NCI-H526 treated with DMSO at 0.1 percent for 48 hours (cell line): ENCODE results near the gene SUGCT.

ENCODE experiments used
- DNase-seq: peaks from one replicate; lab custom pipeline; 2025; lab: John Stamatoyannopoulos, UW

SUGCT gene

DNA sequence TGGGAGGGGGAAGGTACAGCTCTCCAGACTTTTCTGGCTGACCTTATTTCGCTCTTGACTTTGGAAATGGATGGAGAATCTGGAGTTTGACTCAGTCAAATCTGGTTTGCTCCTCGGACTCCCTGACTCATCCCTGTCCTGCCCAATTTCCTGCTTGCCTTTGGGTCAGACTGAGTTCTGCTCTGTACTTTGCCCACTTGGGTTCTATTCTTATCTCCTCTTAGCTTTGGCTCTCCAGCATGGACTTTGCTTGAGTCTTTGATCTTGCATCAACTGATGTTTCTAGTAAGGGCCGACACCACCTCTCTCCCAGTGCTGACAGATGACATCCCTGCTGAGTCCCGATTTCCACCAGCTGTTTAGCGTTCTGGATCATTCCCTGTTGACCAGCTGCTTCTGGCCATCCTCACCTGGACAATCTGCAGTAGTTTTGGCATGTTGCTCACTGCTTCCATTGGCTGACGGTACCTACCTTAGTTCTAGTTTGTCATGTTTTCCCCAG is 335.3 kb downstream of the SUGCT start:
- no peak for DNase-seq

DNA sequence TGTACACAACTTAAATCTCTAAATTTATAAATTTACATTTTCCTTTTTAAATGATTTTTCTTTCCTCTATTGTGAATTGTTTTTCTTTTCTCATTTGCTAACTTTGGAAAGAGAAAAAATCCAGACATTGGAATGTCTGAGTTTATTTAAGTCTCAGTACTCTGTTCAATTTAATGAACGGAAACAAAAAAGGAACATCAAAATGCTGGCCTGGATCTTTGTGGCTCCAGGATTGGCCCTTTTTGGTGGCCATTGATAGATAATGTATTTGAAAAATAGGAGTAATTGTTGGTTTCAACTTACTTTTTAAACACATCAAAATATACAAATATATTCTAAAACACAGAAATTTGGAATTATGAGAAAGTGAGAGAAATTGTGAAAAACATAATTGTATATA is 336.0 kb downstream of the SUGCT start:
- no peak for DNase-seq

GRCh38 chr7:40471891-40472290 is 337.1 kb downstream of the SUGCT start:
- DNase-seq: no peak

- DNase-seq: no peak
Measured at GRCh38 chr7:40474790-40475680, 340.2 kb downstream of the SUGCT start.

- no peak for DNase-seq
Measured at GRCh38 chr7:40475681-40475982, 340.8 kb downstream of the SUGCT start.

DNA sequence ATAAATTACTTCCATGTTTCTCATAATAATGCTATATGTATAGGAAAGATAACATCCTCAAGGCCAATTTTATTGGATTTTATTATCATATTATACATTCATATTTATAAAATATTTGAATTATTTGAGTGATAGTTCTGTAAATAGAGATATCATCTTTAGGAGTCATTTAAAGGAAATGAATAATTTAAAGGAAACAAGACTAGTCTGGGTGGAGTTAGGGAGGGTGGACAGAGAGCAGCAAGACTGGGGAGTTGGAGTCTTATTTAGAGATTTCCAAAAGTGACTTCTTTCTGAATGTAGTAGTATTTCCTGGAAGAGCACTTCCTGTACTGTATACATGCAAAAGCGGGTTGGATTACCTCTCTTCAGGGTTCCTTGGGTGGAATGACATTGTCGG is 342.3 kb downstream of the SUGCT start:
- DNase-seq: no peak

GRCh38 chr7:40482845-40483244 is 348.0 kb downstream of the SUGCT start:
- no peak for DNase-seq

DNA sequence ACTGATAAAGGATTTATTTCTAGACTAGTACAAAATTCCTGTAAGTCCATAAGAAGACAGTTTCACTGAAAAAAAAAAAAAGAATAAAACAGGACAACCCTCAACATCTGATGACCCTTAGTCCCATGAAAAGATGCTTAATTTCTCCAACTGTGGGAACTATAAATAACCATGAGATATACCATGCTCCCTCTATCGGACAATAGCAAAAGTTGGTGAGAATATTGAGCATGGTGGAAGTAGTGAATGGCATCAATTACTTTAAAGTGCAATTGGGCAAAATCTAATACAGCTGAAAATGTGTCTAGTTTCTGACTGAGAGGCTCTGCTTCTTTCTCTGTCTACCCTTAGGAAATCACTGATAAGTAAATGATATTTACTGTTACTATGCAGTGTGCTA is 348.8 kb downstream of the SUGCT start:
- DNase-seq: no peak

DNA sequence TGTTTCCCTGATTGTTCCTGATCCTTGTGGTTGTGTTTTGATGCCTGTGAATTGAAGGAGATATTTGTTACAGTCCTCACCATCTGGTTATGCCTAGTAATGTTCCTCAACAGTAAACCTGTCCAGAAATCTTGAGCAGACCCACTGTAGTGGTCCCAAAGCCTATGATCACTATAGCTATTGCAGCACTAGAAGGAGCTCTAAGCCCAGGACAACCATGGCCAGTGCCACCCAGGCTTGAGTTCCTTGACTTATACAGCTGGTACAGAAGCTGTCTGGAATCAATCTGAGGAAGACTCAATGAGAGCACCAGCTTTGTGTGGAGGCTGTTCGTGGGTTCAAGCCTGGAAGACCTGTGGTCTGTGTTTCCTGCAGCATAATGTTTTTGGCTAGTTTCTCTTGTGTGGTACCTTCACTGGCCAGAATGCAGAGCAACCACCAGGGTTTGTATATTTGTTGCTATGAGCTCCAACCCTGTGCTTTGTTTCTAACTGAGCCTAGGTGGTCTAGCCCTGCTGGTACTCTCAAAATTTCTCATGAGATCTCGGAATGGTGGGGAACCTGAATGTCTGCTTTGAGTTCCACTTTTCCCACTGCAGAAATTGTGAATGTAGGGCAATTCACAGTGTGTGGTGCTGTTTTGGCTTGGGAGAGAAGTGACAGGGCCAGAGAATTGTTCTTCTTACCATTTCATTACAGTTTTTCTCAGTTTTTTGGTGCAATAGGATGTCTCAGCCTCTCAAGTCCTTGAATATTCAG is 355.2 kb downstream of the SUGCT start:
- DNase-seq: no peak

- DNase-seq: no peak
Measured at GRCh38 chr7:40490603-40490924, 355.8 kb downstream of the SUGCT start.

DNA sequence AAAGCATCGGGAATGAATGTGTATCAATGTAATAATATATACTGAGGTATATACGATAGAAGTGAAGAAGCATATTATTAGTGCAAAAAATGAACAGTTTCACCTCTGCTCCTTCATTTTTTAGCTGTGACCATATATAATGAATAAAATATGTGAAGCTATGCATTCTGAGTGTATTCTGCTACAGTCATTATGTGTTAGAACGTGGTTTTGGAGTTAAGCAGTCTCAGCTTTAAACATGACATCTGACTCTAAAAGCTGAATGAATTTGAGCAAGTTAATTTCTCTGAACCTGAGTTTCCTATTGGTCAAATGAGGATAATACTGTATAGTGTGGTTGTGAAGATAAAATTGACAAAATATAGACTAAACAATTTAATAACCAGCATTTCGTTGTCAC is 358.1 kb downstream of the SUGCT start:
- no peak for DNase-seq

DNA sequence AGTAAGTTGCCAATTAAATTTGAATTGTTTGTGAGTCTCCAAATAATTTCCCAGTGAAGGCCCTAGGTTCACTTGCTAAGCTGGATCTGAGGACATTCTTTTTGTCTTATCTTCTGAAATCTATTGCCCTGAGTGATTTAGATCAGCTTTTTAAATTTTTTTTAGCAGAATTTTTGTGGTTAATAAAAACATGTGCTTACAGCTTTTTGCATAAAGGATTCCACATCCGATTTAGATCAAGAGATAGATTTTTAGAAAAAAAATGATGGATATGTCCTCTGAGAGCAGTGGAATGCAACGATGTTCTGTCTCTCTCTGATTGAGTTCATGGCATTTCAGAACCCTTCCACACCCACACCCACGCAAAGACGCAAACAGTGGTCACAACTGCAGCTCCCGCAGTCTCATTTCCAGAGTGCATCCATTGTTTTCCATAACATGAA is 358.8 kb downstream of the SUGCT start:
- DNase-seq: no peak

DNA sequence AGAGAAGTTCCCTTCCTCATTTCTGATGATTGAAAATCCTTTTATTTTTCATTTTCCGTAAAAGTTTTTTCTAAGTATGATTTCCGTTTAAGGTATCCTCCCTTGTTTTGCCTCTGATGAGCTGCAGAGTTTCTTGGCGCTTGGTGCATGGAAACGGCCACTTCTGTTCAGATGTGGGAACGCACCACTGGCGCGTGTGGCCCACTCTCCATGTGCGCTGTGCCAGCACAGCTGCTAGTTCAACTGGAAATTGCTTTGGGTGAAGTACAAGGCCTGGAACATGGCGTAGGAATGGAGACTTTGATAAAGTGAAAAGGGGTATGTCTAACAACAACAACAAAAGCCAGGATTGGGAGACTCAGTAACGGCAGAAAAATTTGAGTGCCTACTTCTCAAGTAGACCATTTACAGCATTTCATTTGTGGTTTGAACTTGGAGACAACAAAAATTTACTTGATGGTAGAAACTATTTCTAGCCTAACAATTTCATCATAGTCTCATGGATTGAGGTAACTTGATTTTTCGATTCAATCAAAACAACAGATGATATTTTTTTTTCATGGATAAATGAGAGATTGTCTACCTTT is 364.2 kb downstream of the SUGCT start:
- DNase-seq: no peak

DNA sequence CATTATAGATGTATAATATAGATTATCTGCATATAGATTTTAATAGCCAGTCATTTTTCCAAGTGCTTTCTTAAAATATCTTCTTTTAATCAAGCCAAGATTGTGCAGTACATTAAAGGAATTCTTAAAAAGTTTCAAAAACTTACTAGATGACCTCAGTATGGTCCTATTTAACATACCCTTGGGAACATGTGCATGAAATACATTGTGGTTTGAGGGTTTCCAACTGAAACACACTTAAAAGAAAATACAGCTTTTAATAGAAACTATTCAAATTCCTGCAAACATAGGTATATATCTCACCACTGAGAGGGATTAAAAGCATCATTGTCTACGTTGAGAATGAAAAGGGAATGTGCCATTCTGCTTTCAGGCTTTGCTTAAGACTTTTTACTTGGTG is 364.9 kb downstream of the SUGCT start:
- DNase-seq: no peak

DNA sequence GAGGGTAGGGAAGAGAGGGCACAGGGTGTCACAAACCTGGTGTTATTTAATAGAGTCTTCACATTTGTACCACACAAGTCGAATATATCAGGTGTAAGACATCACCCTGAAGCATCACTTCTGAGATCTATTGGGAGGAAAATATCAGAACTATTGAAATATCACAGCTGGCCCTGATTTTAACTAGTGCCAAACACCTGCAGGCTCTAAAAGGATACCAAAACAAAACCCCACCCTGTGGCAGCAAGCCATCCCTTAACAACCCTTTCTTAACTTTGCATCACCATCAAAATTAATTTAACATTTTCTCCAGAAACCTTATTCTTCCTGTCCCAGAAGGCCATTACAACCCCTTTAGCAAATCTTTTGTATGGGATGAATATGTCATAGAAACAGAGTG is 365.4 kb downstream of the SUGCT start:
- no peak for DNase-seq

GRCh38 chr7:40502359-40502758 is 367.6 kb downstream of the SUGCT start:
- no peak for DNase-seq

DNA sequence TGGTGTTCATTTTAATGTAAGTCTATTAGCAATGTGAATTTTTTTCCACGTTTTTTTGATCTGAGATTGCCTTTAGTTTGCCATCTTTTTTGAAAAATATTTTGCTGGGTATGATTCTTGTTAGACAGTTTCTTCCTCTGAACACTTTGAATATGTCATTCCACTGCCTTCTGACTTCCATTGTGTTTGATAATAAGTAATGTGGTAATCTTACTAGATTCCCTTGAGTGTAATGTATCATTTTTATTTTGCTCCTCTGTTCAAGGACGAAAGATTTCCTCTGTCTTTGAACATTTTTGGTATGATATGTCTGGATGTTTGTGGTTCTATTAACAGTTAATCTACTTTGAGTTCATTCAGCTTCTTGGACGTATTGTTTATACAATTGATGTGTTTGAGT is 371.4 kb downstream of the SUGCT start:
- DNase-seq: no peak

DNA sequence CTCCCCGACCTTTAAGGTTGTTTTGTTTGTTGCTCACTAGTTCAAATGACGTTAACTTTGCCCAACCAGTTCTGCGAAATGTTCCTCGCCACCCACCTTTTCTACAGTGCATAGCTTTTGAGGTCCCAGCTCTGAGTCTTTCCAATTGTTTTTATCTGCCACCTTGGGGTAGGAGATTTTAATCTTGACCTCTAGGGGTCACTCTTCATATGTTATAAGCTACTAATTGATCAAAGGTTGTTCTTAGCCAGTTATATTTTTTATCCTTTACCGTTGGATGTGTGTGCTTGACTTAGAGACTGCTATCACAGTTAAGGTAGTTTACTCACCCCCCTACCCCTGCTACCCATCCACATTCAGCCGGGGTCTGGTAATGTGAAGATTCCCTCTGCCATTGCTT is 372.4 kb downstream of the SUGCT start:
- no peak for DNase-seq

DNA sequence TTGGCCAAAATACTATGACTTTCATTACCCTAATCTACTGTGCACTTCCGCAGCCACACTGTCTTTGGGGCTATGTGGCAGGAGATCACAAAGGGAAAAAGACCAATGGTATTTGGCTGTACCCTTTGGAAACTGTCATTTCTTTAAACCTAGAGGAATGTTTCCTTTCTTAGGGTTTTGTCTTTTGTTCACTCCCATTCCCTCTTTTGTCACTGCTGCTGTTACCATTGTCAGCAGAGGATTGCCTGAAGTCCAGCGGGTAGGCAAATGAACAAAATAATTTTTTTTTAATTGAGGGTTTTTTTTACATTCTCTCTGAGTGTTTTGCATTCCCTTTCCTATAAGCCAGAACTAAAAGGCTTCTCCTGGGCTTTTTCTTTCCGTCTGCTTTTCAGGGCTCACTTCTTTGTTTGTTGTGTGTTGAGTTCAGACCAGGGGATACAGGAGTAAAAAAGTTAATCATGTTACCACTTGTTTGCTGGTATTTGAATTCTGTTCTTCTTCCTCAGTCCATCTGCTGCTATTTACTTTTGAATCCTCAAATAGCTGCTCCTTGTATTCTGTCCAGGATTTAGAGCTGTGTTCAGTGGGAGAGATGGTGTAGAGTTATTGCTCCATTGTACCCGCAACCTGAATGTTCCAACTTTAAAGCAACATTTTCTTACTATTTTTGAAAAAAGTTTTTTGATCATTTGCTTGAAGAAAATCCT is 374.6 kb downstream of the SUGCT start:
- no peak for DNase-seq

- no peak for DNase-seq
Measured at GRCh38 chr7:40516376-40516775, 381.6 kb downstream of the SUGCT start.

GRCh38 chr7:40519009-40519408 is 384.2 kb downstream of the SUGCT start:
- DNase-seq: no peak

DNA sequence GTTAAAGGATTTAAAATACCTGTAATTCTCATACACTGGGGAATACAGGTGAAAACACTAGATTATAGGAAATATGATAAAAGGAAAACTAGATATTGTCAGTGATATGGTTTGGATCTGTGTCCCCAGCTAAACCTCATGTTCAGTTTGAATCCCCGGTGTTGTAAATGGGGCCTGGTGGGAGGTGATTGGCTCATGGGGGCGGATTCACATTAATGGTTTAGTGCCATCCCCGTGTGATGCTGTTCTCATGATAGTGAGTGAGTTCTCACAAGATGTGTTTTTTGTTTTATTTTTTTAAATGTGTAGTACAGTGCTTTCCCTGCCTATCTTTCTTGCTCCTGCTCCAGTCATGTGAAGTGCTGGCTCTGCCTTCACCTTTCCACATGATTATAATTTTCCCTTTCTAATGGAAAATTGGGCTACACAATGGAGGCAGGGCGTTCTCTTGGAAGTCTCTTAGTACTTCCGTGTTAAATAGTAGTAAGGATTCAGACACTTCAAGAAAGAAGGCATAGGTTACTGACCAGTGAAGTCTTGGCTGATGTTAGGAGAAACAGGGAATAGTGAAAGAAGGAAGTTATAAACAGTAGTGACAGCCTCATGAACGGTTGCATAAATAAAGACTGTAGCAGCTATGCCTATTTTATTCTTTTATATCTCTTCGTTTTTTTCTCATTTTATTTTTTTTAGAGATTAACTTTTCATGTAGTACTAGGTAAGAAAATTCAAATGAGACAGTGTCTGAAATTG is 386.4 kb downstream of the SUGCT start:
- DNase-seq: no peak
